Measurements from ENCODE around the gene C3orf62. TPM values are rescaled to one million over a fixed set of nuclear protein-coding genes. Genes with fewer than 3 reads are reported as not detected.

The C3orf62 gene
- total and polyA plus RNA-seq, 2 of the 4 experiments (the other 2 are of a cell fraction): 0.90 to 3.1 TPM

DNA sequence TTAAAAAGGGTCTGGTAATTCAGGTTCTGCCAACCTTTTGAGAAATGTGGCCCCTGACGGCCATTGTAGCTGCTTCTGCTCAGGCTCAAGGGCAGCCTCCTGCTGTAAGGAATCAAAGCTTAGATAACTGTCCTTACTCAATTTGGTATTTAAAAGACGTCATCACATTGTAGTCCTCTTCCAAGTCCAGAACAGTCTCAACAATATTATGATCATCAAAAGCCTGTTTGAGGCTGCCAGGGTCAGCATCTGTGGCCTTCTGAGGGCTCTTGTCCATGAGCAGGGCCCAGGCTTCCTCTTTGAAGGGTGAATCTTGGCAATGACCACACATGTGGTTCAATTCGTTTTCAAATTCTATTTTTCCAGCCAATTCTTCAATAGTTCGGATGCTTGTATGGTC lies 6.0 kb downstream of the C3orf62 start:
- no peak overlapping the region for H3K18ac ChIP-seq (ENCODE audit: low read depth, low read length)
- H4K8ac ChIP-seq (ENCODE audit: low read depth in 2 of 2, low read length in 2 of 2): no peak overlapping the region
- no peak overlapping the region for H2BK5ac ChIP-seq (ENCODE audit: low read depth, low read length, poor library complexity, severe bottlenecking)
- H3K27me3 ChIP-seq (ENCODE audit: control insufficient read depth, insufficient read depth, low read length): no peaks in the 10 kb centered on the region
- no peak overlapping the region for H3K27ac ChIP-seq (ENCODE audit: insufficient read depth, low read length)
- DNase-seq: no peak
- ATAC-seq (ENCODE audit: low read depth): no peak
- H3K4me1 ChIP-seq (ENCODE audit: control insufficient read depth, insufficient read depth, low read length): peaks cover under 1% of the 10 kb centered on the region
- dilution Hi-C loops (cut with HindIII; ENCODE audit: low sequenced_read_pairs, unreplicated experiment): no loop called here
- H3K9ac ChIP-seq (ENCODE audit: low read depth, low read length): no peak overlapping the region
- peaks cover 5% of the 10 kb centered on the region; the same call in 1 of the 2 replicates for H3K36me3 ChIP-seq (ENCODE audit: control insufficient read depth, insufficient read depth, low read length)
- ChIA-PET POLR2A (ENCODE audit: unreplicated experiment) (no interaction called here), CTCF (no interaction called here)
- H2AK5ac ChIP-seq (ENCODE audit: low read depth, low read length): no peak overlapping the region
- no peak overlapping the region for H3K23ac ChIP-seq (ENCODE audit: low read depth, low read length)
- H3K14ac ChIP-seq (replicated peaks; ENCODE audit: low read depth, low read length): no peak overlapping the region
- no peak overlapping the region for H3K4me2 ChIP-seq (ENCODE audit: low read depth, low read length)
- no peaks in the 10 kb centered on the region for H4K20me1 ChIP-seq (ENCODE audit: insufficient read depth, low read length)
- H2BK120ac ChIP-seq (ENCODE audit: low read depth, low read length): no peak overlapping the region
- H3K4ac ChIP-seq (ENCODE audit: low read depth, low read length): no peak overlapping the region
- no peak overlapping the region for H2AFZ ChIP-seq (replicated peaks; ENCODE audit: low read length, poor library complexity)
- H3K9me3 ChIP-seq (ENCODE audit: control insufficient read depth, insufficient read depth, low read length): no peaks in the 10 kb centered on the region
- WGBS, 2 experiments (ENCODE audit: extremely low coverage in 2 of 2, insufficient read length in 1 of 2): 80% methylated on average over 1 of the region's 4 CpGs; no CpG with 5 or more reads in 1 of the 2 experiments
- no peak overlapping the region for H3K56ac ChIP-seq (ENCODE audit: extremely low read depth, insufficient read depth, low read length)
- intact Hi-C loops (cut with micrococcal nuclease): no loop called here
- H3K4me3 ChIP-seq (ENCODE audit: insufficient read depth, low read depth, low read length): no peak overlapping the region
- no peaks in the 10 kb centered on the region; a peak in 1 of 4 replicates for H3K79me1 ChIP-seq (ENCODE audit: low read depth in 1 of 2, low read length in 2 of 2)
- no peak overlapping the region for H4K5ac ChIP-seq (ENCODE audit: low read depth, low read length)
- H2BK15ac ChIP-seq (ENCODE audit: low read depth, low read length): no peak overlapping the region
- H2BK20ac ChIP-seq (ENCODE audit: low read depth, low read length): no peak overlapping the region
- no peak overlapping the region for H4K91ac ChIP-seq (ENCODE audit: insufficient read depth, low read depth, low read length)
- in situ Hi-C loops (cut with MboI; ENCODE audit: low sequenced_read_pairs): no loop called here
- TF ChIP-seq, protein P1, sequence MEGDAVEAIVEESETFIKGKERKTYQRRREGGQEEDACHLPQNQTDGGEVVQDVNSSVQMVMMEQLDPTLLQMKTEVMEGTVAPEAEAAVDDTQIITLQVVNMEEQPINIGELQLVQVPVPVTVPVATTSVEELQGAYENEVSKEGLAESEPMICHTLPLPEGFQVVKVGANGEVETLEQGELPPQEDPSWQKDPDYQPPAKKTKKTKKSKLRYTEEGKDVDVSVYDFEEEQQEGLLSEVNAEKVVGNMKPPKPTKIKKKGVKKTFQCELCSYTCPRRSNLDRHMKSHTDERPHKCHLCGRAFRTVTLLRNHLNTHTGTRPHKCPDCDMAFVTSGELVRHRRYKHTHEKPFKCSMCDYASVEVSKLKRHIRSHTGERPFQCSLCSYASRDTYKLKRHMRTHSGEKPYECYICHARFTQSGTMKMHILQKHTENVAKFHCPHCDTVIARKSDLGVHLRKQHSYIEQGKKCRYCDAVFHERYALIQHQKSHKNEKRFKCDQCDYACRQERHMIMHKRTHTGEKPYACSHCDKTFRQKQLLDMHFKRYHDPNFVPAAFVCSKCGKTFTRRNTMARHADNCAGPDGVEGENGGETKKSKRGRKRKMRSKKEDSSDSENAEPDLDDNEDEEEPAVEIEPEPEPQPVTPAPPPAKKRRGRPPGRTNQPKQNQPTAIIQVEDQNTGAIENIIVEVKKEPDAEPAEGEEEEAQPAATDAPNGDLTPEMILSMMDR (conservative IDR thresholded peaks at IDR 0.05; ENCODE audit: low read depth, low read length): no peak
- no peak for TF ChIP-seq RFX5 (IDR thresholded peaks at IDR 0.05; ENCODE audit: low read depth, low read length)
- no peak for TF ChIP-seq BHLHE40 (IDR thresholded peaks at IDR 0.05; ENCODE audit: low read depth, low read length)
- no peak for TF ChIP-seq RAD21 (IDR thresholded peaks at IDR 0.05; ENCODE audit: low read length)
- TF ChIP-seq NFE2L2 (IDR thresholded peaks at IDR 0.05; ENCODE audit: low read depth, low read length): no peak
- TF ChIP-seq, protein P2, sequence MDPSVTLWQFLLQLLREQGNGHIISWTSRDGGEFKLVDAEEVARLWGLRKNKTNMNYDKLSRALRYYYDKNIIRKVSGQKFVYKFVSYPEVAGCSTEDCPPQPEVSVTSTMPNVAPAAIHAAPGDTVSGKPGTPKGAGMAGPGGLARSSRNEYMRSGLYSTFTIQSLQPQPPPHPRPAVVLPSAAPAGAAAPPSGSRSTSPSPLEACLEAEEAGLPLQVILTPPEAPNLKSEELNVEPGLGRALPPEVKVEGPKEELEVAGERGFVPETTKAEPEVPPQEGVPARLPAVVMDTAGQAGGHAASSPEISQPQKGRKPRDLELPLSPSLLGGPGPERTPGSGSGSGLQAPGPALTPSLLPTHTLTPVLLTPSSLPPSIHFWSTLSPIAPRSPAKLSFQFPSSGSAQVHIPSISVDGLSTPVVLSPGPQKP (IDR thresholded peaks at IDR 0.05; ENCODE audit: borderline replicate concordance, low read depth, low read length): no peak
- TF ChIP-seq CEBPB (IDR thresholded peaks at IDR 0.05; ENCODE audit: low read depth, low read length): no peak
- TF ChIP-seq POLR2A (IDR thresholded peaks at IDR 0.05; ENCODE audit: low read depth, low read length): no peak
- TF ChIP-seq MAZ (IDR thresholded peaks at IDR 0.05; ENCODE audit: borderline replicate concordance, low read depth, low read length): no peak
- H3K9me1 ChIP-seq (ENCODE audit: insufficient read depth, low read length): peaks cover 2% of the 10 kb centered on the region
- no peak overlapping the region for H2AK9ac ChIP-seq (replicated peaks; ENCODE audit: low read depth, low read length, poor library complexity)
- no TSS peak for BruUV-seq (replicated peaks)
